ENCODE results near the gene TMEM186.

Gene TMEM186

GRCh38 chr16:8782673-8783072, 14.8 kb downstream of the TMEM186 start:
- H3K4me1 Mint-ChIP-seq, result no peaks in the 10 kb centered on the region
- no peak overlapping the region for H3K4me3 Mint-ChIP-seq
- DNase-seq (ENCODE audit: low spot score in 2 of 2) (no peak), ATAC-seq (replicated peaks; ENCODE audit: extremely low read depth, poor library complexity, severe bottlenecking) (no peak)
- no peaks in the 10 kb centered on the region for H3K9me3 Mint-ChIP-seq
- no peaks in the 10 kb centered on the region for H3K27me3 Mint-ChIP-seq
- H3K27ac Mint-ChIP-seq (ENCODE audit: low read depth), result peak overlapping the region; percentile 49
- no peaks in the 10 kb centered on the region for H3K36me3 Mint-ChIP-seq (ENCODE audit: insufficient read depth)

DNA sequence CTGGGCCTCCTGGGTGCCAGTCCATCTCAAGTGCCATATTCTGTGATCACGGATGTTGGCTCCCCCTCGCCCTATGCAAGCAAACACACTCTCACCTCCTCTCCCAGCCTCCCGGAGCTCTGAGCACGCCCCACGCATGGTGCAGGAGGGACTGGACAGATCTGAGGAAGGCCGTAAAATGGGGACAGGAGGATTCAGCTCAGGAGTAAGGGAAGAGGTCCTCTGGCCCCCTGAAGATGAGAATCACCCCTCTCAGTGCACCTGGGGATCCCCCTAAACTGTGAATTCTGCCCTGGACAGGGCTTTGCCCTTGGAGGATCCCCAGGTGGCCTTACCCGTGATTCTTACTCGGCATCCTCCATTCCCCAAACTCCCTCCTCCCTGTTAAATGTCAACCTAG, 15.6 kb downstream of the TMEM186 start:
- Mint-ChIP-seq H3K27ac (ENCODE audit: low read depth) (no peak overlapping the region), H3K4me3 (no peak overlapping the region), H3K27me3 (no peaks in the 10 kb centered on the region), H3K9me3 (no peaks in the 10 kb centered on the region), H3K36me3 (ENCODE audit: insufficient read depth) (no peaks in the 10 kb centered on the region), H3K4me1 (no peaks in the 10 kb centered on the region)
- DNase-seq (ENCODE audit: low spot score in 2 of 2), result no peak
- no peak for ATAC-seq (replicated peaks; ENCODE audit: extremely low read depth, poor library complexity, severe bottlenecking)

DNA sequence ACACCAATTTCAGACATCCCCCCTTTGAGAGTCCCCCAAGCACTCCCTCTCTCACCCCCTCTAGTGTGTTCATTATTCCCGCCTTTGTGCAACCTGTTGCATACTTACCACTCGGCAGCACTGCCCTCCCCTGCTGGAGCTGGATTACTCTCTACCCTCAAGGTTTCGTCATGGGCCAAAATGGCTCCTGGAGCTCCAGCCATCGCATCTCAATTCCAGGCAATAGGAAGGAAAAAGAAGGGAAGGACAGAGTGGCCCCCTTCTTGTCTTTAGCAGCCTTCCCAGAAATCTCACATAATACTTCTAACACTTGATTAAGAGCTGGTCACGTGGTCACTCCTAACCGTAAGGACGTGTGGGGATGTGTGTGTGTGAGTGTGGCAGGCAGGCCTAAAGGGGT, 20.2 kb downstream of the TMEM186 start:
- ATAC-seq (replicated peaks; ENCODE audit: extremely low read depth, poor library complexity, severe bottlenecking) (no peak), DNase-seq (ENCODE audit: low spot score in 2 of 2) (no peak)
- Mint-ChIP-seq H3K27me3 (no peaks in the 10 kb centered on the region), H3K4me1 (no peaks in the 10 kb centered on the region), H3K4me3 (no peak overlapping the region), H3K36me3 (ENCODE audit: insufficient read depth) (peaks cover 4% of the 10 kb centered on the region), H3K9me3 (no peaks in the 10 kb centered on the region), H3K27ac (ENCODE audit: low read depth) (no peak overlapping the region)

DNA sequence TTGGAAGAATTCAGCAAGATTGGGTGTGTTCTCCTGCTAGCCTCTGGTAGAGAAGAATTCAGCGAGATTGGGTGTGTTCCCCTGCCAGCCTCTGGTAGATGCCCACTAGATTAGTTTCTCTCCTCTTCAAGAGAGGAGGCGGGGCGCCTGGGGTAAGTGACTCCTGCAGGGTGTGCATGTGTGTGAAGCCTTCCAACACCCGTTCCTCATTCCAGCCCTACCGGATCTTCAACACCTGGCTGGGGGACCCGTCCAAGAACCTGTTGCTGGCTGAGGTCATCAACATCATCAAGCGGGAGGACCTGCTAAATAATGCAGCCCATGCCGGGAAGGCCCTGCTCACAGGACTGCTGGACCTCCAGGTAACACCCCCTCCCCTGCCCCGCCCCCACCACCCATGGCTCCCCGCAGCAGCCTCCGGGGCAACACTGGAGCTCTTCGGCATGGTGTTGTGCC, 21.3 kb downstream of the TMEM186 start:
- Mint-ChIP-seq H3K27me3 (no peaks in the 10 kb centered on the region), H3K9me3 (no peaks in the 10 kb centered on the region), H3K36me3 (ENCODE audit: insufficient read depth) (peaks cover 4% of the 10 kb centered on the region), H3K4me1 (no peaks in the 10 kb centered on the region), H3K4me3 (no peak overlapping the region), H3K27ac (ENCODE audit: low read depth) (no peak overlapping the region)
- DNase-seq (ENCODE audit: low spot score in 2 of 2) (no peak), ATAC-seq (replicated peaks; ENCODE audit: extremely low read depth, poor library complexity, severe bottlenecking) (no peak)

DNA sequence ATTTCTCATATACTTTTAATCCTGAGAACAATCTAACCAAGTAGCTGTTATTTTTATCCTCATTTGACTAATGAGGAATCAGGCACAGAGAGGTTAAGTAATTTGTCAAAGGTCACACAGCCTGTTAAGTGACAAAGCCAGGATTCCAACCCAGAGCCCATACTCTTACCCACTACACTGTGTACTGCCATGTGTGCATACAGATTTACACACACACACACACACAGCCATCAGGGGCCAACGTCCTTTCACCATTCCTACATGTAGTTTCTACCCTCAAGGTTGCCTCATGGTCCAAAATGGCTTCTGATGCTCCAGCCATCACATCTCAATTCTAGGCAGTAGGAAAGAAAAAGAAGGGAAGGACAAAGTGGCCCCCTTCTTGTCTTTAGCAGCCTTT, 22.1 kb downstream of the TMEM186 start:
- DNase-seq (ENCODE audit: low spot score in 2 of 2), result no peak
- no peaks in the 10 kb centered on the region for H3K9me3 Mint-ChIP-seq
- H3K4me1 Mint-ChIP-seq, result no peaks in the 10 kb centered on the region
- H3K36me3 Mint-ChIP-seq (ENCODE audit: insufficient read depth), result peaks cover 4% of the 10 kb centered on the region
- H3K4me3 Mint-ChIP-seq, result no peak overlapping the region
- ATAC-seq (replicated peaks; ENCODE audit: extremely low read depth, poor library complexity, severe bottlenecking), result no peak
- H3K27me3 Mint-ChIP-seq, result no peaks in the 10 kb centered on the region
- no peak overlapping the region for H3K27ac Mint-ChIP-seq (ENCODE audit: low read depth)

DNA sequence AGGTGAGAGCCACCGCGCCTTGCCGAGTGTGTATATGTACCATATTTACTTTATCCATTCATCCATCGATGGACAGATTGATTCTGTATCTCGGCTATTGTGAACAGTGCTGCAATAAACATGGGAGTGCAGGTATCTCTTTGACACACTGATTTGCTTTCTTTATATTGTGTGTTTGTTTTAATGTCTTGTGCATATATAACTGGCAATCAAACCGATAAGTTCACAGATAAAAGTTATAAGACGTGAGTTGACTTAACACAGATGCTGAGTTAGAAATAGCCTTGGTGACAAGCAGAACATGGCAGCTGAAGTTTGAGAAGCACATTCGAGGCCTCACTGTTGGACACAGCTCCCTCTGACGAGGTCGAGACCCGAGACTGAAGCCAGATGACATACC, 23.2 kb downstream of the TMEM186 start:
- Mint-ChIP-seq H3K4me3 (no peak overlapping the region), H3K27me3 (no peaks in the 10 kb centered on the region), H3K27ac (ENCODE audit: low read depth) (no peak overlapping the region), H3K4me1 (no peaks in the 10 kb centered on the region), H3K9me3 (no peaks in the 10 kb centered on the region), H3K36me3 (ENCODE audit: insufficient read depth) (peaks cover 6% of the 10 kb centered on the region)
- DNase-seq (ENCODE audit: low spot score in 2 of 2) (no peak), ATAC-seq (replicated peaks; ENCODE audit: extremely low read depth, poor library complexity, severe bottlenecking) (no peak)

DNA sequence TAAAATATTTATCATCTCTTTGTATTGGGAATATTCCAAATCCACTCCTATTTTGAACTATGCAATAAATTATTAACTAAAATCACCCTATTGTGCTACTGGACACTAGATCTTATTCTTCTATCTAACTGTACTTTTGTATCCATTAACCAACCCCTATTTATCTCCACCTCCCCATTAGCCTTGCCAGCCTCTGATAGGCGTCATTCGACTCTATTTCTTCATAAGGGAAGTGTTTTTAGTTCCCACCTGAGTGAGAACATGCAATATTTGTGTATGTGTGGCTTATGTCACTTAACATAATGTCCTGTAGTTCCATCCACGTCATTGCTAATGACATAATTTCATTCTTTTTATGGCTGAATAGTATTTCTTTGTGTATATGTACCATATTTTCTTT, 23.9 kb downstream of the TMEM186 start:
- DNase-seq (ENCODE audit: low spot score in 2 of 2), result no peak
- no peak for ATAC-seq (replicated peaks; ENCODE audit: extremely low read depth, poor library complexity, severe bottlenecking)
- no peak overlapping the region for H3K4me3 Mint-ChIP-seq
- H3K27me3 Mint-ChIP-seq, result no peaks in the 10 kb centered on the region
- H3K27ac Mint-ChIP-seq (ENCODE audit: low read depth), result no peak overlapping the region
- H3K9me3 Mint-ChIP-seq, result no peaks in the 10 kb centered on the region
- H3K36me3 Mint-ChIP-seq (ENCODE audit: insufficient read depth), result peaks cover 6% of the 10 kb centered on the region
- H3K4me1 Mint-ChIP-seq, result no peaks in the 10 kb centered on the region

- Mint-ChIP-seq H3K4me3 (no peak overlapping the region), H3K9me3 (no peaks in the 10 kb centered on the region), H3K27me3 (no peaks in the 10 kb centered on the region), H3K27ac (ENCODE audit: low read depth) (no peak overlapping the region), H3K36me3 (ENCODE audit: insufficient read depth) (peaks cover 8% of the 10 kb centered on the region), H3K4me1 (no peaks in the 10 kb centered on the region)
- no peak for DNase-seq (ENCODE audit: low spot score in 2 of 2)
- no peak for ATAC-seq (replicated peaks; ENCODE audit: extremely low read depth, poor library complexity, severe bottlenecking)
These were observed 28.7 kb downstream of the TMEM186 start for GRCh38 chr16:8768692-8769091.

GRCh38 chr16:8768283-8768682, 29.2 kb downstream of the TMEM186 start:
- no peak for ATAC-seq (replicated peaks; ENCODE audit: extremely low read depth, poor library complexity, severe bottlenecking)
- Mint-ChIP-seq H3K4me1 (no peaks in the 10 kb centered on the region), H3K9me3 (no peaks in the 10 kb centered on the region), H3K4me3 (no peak overlapping the region), H3K36me3 (ENCODE audit: insufficient read depth) (peaks cover 8% of the 10 kb centered on the region), H3K27me3 (no peaks in the 10 kb centered on the region), H3K27ac (ENCODE audit: low read depth) (no peak overlapping the region)
- DNase-seq (ENCODE audit: low spot score in 2 of 2), result no peak

GRCh38 chr16:8767176-8767575, 30.3 kb downstream of the TMEM186 start:
- H3K36me3 Mint-ChIP-seq (ENCODE audit: insufficient read depth), result peaks cover 6% of the 10 kb centered on the region
- H3K4me1 Mint-ChIP-seq, result no peaks in the 10 kb centered on the region
- no peak overlapping the region for H3K4me3 Mint-ChIP-seq
- H3K27me3 Mint-ChIP-seq, result no peaks in the 10 kb centered on the region
- no peak overlapping the region for H3K27ac Mint-ChIP-seq (ENCODE audit: low read depth)
- ATAC-seq (replicated peaks; ENCODE audit: extremely low read depth, poor library complexity, severe bottlenecking) (no peak), DNase-seq (ENCODE audit: low spot score in 2 of 2) (no peak)
- H3K9me3 Mint-ChIP-seq, result no peaks in the 10 kb centered on the region

DNA sequence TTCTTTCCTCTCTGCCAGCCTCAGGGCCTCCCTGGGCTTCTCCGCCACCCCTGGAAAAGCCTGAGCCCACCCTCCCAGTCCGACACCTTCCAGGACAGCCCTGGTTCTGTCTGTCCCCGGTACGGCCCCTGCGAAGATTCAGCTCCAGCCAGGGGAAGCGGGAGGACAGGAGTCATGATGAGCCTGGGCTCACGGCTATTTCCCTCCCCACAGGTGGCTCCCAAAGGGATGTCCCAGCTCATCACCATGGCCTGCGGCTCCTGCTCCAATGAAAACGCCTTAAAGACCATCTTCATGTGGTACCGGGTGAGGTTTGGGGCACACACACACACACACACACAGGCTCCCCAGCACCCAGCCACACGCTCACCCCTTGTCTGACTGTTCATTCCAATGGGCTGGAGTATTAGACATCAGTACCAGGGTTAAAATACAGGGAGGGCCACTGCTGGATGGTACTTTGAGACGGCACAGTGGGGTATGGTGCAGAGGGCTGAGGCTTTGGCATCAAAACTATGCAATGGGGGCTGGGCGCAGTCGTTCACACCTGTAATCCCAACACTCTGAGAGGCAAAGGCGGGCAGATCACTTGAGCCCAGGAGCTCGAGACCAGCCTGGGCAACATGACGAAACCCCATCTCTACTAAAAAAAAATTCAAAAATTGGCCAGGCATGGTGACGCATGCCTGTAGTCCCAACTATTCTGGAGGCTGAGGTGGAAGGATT, 32.8 kb downstream of the TMEM186 start:
- peaks cover 6% of the 10 kb centered on the region for H3K36me3 Mint-ChIP-seq (ENCODE audit: insufficient read depth)
- no peak overlapping the region for H3K27ac Mint-ChIP-seq (ENCODE audit: low read depth)
- no peaks in the 10 kb centered on the region for H3K9me3 Mint-ChIP-seq
- ATAC-seq (replicated peaks; ENCODE audit: extremely low read depth, poor library complexity, severe bottlenecking), result no peak
- no peak for DNase-seq (ENCODE audit: low spot score in 2 of 2)
- no peaks in the 10 kb centered on the region for H3K27me3 Mint-ChIP-seq
- H3K4me3 Mint-ChIP-seq, result no peak overlapping the region
- no peaks in the 10 kb centered on the region for H3K4me1 Mint-ChIP-seq

GRCh38 chr16:8763899-8764298, 33.5 kb downstream of the TMEM186 start:
- H3K27ac Mint-ChIP-seq (ENCODE audit: low read depth), result no peak overlapping the region
- no peaks in the 10 kb centered on the region for H3K9me3 Mint-ChIP-seq
- ATAC-seq (replicated peaks; ENCODE audit: extremely low read depth, poor library complexity, severe bottlenecking), result no peak
- H3K27me3 Mint-ChIP-seq, result no peaks in the 10 kb centered on the region
- H3K36me3 Mint-ChIP-seq (ENCODE audit: insufficient read depth), result peaks cover 5% of the 10 kb centered on the region
- DNase-seq (ENCODE audit: low spot score in 2 of 2), result no peak
- H3K4me1 Mint-ChIP-seq, result no peaks in the 10 kb centered on the region
- no peak overlapping the region for H3K4me3 Mint-ChIP-seq

DNA sequence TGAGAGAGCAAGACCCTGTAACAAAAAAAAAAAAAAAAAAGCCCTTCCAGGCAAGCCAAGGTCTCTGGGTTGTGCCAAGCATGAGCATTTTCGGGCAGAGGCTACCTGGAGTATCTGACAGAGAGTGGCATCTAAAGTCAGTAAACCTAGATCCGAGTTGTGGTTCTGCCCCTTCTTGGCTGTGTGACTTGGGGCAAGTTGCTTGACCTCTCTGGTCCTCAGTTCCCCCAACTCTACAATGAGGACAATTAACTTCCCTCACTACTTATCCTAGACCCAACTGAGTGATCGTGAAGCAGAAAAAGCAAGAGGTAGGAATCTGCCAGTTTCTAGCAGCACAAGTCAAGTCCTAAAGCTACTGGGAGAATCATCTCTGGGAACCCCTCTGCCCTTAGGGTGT, 34.4 kb downstream of the TMEM186 start:
- DNase-seq (ENCODE audit: low spot score in 2 of 2), result no peak
- no peaks in the 10 kb centered on the region for H3K4me1 Mint-ChIP-seq
- no peak for ATAC-seq (replicated peaks; ENCODE audit: extremely low read depth, poor library complexity, severe bottlenecking)
- H3K9me3 Mint-ChIP-seq, result no peaks in the 10 kb centered on the region
- peaks cover 6% of the 10 kb centered on the region for H3K36me3 Mint-ChIP-seq (ENCODE audit: insufficient read depth)
- H3K27me3 Mint-ChIP-seq, result no peaks in the 10 kb centered on the region
- no peak overlapping the region for H3K27ac Mint-ChIP-seq (ENCODE audit: low read depth)
- H3K4me3 Mint-ChIP-seq, result no peak overlapping the region

Data from central memory CD8-positive, alpha-beta T cell (primary cell).